Testis (tissue), 2 donors: ENCODE results near the gene KRT74.

ENCODE experiments used
- POLR2A ChIP-seq: fragments of 450-650 bp; IDR thresholded peaks from one replicate; pipeline ENCODE4 v1.6.1; 2017; ENCODE audit warnings: antibody characterized with exemption, mild to moderate bottlenecking, moderate library complexity
- TF ChIP-seq, protein P1 (sequence below), 3 experiments: fragments of 450-650 bp in 2 of 3; fragments of 200-600 bp in 1 of 3; sonication (generic) in 1 of 3; IDR thresholded peaks; one replicate each; pipeline ENCODE4 v1.5.1; 2016 to 2019; ENCODE audit warnings: antibody characterized with exemption in 3 of 3, mild to moderate bottlenecking in 2 of 3, moderate library complexity in 1 of 3

DNA sequence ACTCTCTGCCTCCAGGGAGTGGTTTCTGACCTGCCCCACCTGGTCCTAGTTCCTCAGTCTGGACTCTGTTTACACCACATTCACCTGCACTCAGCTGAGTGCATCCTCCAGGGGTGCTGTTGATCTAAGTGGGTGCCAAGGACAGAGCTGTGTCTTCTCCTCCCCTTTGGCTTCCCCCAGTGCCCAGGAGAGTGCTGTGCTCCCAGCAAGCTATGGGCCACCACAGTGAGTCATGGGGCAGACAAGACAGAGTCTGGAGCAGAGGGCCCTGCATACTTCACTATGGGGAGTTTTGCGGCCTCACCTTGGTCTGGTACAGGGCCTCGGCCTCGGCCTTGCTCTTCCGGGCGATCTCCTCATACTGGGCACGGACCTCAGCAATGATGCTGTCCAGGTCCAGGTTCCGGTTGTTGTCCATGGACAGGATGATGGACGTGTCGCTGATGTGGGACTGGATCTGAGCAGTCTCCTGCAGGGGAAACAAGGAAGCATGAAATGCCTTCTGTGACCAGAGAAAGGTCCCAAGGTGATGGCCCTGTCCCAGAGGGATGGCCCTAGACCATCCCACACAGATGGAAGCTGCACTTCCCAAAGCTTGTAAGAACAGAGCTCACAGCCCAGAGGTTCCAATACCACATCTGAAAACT, 39.9 kb upstream of the KRT74 start:
- TF ChIP-seq, protein P1, sequence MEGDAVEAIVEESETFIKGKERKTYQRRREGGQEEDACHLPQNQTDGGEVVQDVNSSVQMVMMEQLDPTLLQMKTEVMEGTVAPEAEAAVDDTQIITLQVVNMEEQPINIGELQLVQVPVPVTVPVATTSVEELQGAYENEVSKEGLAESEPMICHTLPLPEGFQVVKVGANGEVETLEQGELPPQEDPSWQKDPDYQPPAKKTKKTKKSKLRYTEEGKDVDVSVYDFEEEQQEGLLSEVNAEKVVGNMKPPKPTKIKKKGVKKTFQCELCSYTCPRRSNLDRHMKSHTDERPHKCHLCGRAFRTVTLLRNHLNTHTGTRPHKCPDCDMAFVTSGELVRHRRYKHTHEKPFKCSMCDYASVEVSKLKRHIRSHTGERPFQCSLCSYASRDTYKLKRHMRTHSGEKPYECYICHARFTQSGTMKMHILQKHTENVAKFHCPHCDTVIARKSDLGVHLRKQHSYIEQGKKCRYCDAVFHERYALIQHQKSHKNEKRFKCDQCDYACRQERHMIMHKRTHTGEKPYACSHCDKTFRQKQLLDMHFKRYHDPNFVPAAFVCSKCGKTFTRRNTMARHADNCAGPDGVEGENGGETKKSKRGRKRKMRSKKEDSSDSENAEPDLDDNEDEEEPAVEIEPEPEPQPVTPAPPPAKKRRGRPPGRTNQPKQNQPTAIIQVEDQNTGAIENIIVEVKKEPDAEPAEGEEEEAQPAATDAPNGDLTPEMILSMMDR (IDR thresholded peaks at IDR 0.05), result no peak
- TF ChIP-seq POLR2A, result no peak
